Measurements from ENCODE around the gene AASS. TPM values are rescaled to one million over a fixed set of nuclear protein-coding genes. Genes with fewer than 3 reads are reported as not detected.
A peak's percentile ranks its signal among the peaks of the same experiment; 100 is the strongest.

The AASS gene
- total and polyA plus RNA-seq, 4 donors: 10.8 to 95.4 (median 24.3) TPM

DNA sequence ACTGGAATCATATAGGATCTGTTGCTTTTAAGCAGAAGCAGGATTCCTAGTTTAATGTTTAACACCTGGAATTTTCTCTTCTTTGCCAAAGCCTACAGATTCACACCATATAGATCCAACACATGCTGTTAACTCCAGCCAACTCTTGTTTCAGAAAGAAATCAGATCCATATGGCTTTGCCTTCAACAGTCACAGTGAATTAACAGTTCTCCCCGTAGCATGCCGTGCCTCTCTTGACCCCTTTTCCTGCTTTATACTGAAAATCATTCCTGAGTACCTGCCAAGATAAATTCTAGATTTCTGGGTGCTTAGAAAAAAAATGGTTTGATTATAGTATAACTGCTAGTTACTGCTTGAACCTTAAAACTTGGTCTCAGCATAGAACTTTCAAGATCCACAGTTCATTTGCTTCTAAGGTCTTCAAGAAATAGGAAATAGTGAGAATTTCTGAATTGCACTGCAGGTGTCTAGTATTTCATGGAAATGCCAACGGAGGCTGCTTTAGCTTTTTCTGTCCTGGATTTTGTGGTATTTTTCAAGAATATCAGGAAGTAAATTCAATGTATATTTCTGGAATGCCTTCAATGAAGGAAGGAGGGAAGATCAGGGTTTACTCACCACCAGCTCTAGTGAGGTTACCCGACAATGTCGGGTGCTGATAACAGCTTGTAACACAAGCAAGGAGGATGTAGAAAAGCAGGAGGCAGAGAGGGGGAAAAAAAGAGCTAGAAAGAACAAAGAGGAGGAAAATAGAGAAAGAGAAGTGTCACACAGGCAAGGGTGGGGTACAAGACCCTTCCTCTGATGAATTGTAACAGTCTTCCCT lies 6.6 kb downstream of the AASS start:
- peak overlapping the region; percentile 15 to 25 for H3K27ac ChIP-seq (ENCODE audit: low read depth in 1 of 2, low read length in 2 of 2)
- peak overlapping the region; percentile 38 to 50 (median 44) for H3K4me3 ChIP-seq (ENCODE audit: low read depth in 1 of 3, low read length in 3 of 3)
- no peaks in the 10 kb centered on the region for H3K9me3 ChIP-seq (ENCODE audit: control insufficient read depth in 4 of 4, low read length in 3 of 4)
- TF ChIP-seq CTCF (IDR thresholded peaks at IDR 0.05; ENCODE audit: low read depth, low read length, missing input control) (no peak), GABPA (IDR thresholded peaks at IDR 0.05 in 1 of 2, conservative IDR thresholded peaks at IDR 0.05 in 1 of 2) (no peak), HNF4G (IDR thresholded peaks at IDR 0.05) (no peak), MAX (IDR thresholded peaks at IDR 0.05) (no peak), JUND (IDR thresholded peaks at IDR 0.05) (no peak), TAF1 (conservative IDR thresholded peaks at IDR 0.05) (no peak), FOXA2 (IDR thresholded peaks at IDR 0.05) (no peak)
- H3K4me1 ChIP-seq (ENCODE audit: control insufficient read depth in 4 of 4, insufficient read depth in 4 of 4, low read length in 3 of 4): peaks cover 7 to 35% (median 23%) of the 10 kb centered on the region in 4 donors
- H3K36me3 ChIP-seq (ENCODE audit: control insufficient read depth in 4 of 4, insufficient read depth in 3 of 4, low read depth in 1 of 4, low read length in 3 of 4): no peaks in the 10 kb centered on the region
- H3K9ac ChIP-seq (ENCODE audit: low read depth in 1 of 2, low read length in 2 of 2): peak overlapping the region; percentile 22 to 24
- 13% methylated on average over 5 of the region's 5 CpGs for WGBS
- no peaks in the 10 kb centered on the region for H3K27me3 ChIP-seq (ENCODE audit: control insufficient read depth in 4 of 4, insufficient read depth in 4 of 4, low read length in 3 of 4)
- no peak for DNase-seq (ENCODE audit: low spot score)

DNA sequence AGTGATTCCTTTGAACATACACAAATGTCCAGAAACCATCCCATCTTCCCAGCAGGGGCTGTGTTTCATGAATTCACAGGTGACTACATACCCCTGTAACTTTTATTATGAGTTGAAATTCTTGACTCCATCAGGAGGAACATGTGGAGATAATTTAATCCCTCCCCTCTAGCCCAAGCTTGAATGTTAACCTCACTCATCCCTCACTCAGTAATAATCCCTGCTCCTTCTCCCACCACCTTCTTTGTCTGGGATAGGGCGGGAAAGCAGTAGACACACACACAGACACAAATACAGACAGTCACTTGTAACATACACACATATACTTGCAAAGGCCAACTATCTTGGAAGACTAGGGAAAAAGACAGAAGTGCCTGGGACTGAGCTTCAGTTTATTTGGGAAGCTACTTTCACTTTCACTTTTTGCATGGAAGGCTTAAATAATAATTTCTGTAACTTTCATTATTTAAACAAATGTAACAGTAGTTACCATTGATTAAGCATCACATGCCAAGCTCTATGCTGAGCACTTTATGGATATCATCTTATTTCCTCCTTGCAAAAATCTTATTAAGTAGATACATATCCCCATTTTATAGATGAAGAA lies 7.3 kb downstream of the AASS start:
- no peak for DNase-seq (ENCODE audit: low spot score)
- H3K9ac ChIP-seq (ENCODE audit: low read depth in 1 of 2, low read length in 2 of 2): peak overlapping the region; percentile 22 to 53
- no peaks in the 10 kb centered on the region for H3K36me3 ChIP-seq (ENCODE audit: control insufficient read depth in 4 of 4, insufficient read depth in 3 of 4, low read depth in 1 of 4, low read length in 3 of 4)
- peaks cover 7 to 29% (median 16%) of the 10 kb centered on the region in 4 donors for H3K4me1 ChIP-seq (ENCODE audit: control insufficient read depth in 4 of 4, insufficient read depth in 4 of 4, low read length in 3 of 4)
- H3K4me3 ChIP-seq (ENCODE audit: low read depth in 1 of 3, low read length in 3 of 3): peak overlapping the region in 2 of 3 donors; percentile 44 to 50
- peak overlapping the region in 1 of 2 donors; percentile 57 for H3K27ac ChIP-seq (ENCODE audit: low read depth in 1 of 2, low read length in 2 of 2)
- no peaks in the 10 kb centered on the region for H3K9me3 ChIP-seq (ENCODE audit: control insufficient read depth in 4 of 4, low read length in 3 of 4)
- H3K27me3 ChIP-seq (ENCODE audit: control insufficient read depth in 4 of 4, insufficient read depth in 4 of 4, low read length in 3 of 4): no peaks in the 10 kb centered on the region
- 71% methylated on average over 1 of the region's 1 CpG for WGBS
- TF ChIP-seq HNF4G (IDR thresholded peaks at IDR 0.05) (no peak), SP1 (IDR thresholded peaks at IDR 0.05) (no peak), MAX (IDR thresholded peaks at IDR 0.05) (no peak), CTCF (IDR thresholded peaks at IDR 0.05; ENCODE audit: low read depth, low read length, missing input control) (no peak), TAF1 (conservative IDR thresholded peaks at IDR 0.05) (no peak), NR2F2 (IDR thresholded peaks at IDR 0.05) (no peak), HNF4A (conservative IDR thresholded peaks at IDR 0.05) (no peak), RXRA (IDR thresholded peaks at IDR 0.05) (no peak), JUND (IDR thresholded peaks at IDR 0.05) (no peak), RAD21 (IDR thresholded peaks at IDR 0.05) (no peak), REST (IDR thresholded peaks at IDR 0.05) (no peak), YY1 (IDR thresholded peaks at IDR 0.05) (no peak), GABPA (IDR thresholded peaks at IDR 0.05 in 1 of 2, conservative IDR thresholded peaks at IDR 0.05 in 1 of 2) (no peak), EGR1 (IDR thresholded peaks at IDR 0.05; ENCODE audit: low read depth in 2 of 2) (no peak)
- TF ChIP-seq, protein P1, sequence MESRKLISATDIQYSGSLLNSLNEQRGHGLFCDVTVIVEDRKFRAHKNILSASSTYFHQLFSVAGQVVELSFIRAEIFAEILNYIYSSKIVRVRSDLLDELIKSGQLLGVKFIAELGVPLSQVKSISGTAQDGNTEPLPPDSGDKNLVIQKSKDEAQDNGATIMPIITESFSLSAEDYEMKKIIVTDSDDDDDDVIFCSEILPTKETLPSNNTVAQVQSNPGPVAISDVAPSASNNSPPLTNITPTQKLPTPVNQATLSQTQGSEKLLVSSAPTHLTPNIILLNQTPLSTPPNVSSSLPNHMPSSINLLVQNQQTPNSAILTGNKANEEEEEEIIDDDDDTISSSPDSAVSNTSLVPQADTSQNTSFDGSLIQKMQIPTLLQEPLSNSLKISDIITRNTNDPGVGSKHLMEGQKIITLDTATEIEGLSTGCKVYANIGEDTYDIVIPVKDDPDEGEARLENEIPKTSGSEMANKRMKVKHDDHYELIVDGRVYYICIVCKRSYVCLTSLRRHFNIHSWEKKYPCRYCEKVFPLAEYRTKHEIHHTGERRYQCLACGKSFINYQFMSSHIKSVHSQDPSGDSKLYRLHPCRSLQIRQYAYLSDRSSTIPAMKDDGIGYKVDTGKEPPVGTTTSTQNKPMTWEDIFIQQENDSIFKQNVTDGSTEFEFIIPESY (IDR thresholded peaks at IDR 0.05): no peak

All from liver (tissue), 9 donors.